HepG2 (cell line): Measurements from ENCODE around the gene SOX5. TPM values are rescaled to one million over a fixed set of nuclear protein-coding genes. Genes with fewer than 3 reads are reported as not detected.

ENCODE experiments used
- ASH2L ChIP-seq: fragments of 300-600, 200-600 bp; sonication (generic); IDR thresholded peaks from 2 replicates; pipeline ENCODE4 v1.7.0; 2017; ENCODE audit warnings: low read depth, mild to moderate bottlenecking, moderate library complexity, mixed read lengths, low read length; ENCODE audit not compliant: insufficient read length
- CCDC6 ChIP-seq: sonication (generic); formaldehyde crosslinking; IDR thresholded peaks from 2 replicates; pipeline ENCODE4 v1.8.1; 2022; ENCODE audit warnings: mild to moderate bottlenecking, missing genetic modification reagents, moderate library complexity
- ESRRA ChIP-seq: sonication (generic); formaldehyde crosslinking; IDR thresholded peaks from 2 replicates; pipeline ENCODE4 v1.5.1; 2020; ENCODE audit warnings: mild to moderate bottlenecking, low read depth, missing genetic modification reagents
- HNRNPK ChIP-seq: fragments of 200-400 bp; formaldehyde crosslinking; IDR thresholded peaks from 2 replicates; pipeline ENCODE4 v1.6.1; 2018; ENCODE audit warnings: low read length, low read depth, moderate library complexity, mild to moderate bottlenecking; ENCODE audit not compliant: poor library complexity, severe bottlenecking
- MTA3 ChIP-seq: sonication (generic); formaldehyde crosslinking; IDR thresholded peaks from 2 replicates; pipeline ENCODE4 v1.4.0; 2020; ENCODE audit warnings: missing genetic modification reagents
- MZF1 ChIP-seq: sonication (generic); formaldehyde crosslinking; IDR thresholded peaks from 2 replicates; pipeline ENCODE4 v1.8.1; 2023; ENCODE audit warnings: mild to moderate bottlenecking, missing genetic modification reagents, borderline replicate concordance
- NFKBIZ ChIP-seq: IDR thresholded peaks from 2 replicates; pipeline ENCODE4 v1.6.1; 2018; ENCODE audit warnings: missing genetic modification reagents, missing compliant biosample characterization
- PCBP1 ChIP-seq: fragments of 200-400 bp; formaldehyde crosslinking; IDR thresholded peaks from 2 replicates; pipeline ENCODE4 v1.6.1; 2017; ENCODE audit warnings: mild to moderate bottlenecking, low read depth, low read length, borderline replicate concordance
- RELA ChIP-seq: sonication (generic); formaldehyde crosslinking; IDR thresholded peaks from 2 replicates; pipeline ENCODE4 v1.4.0; 2020; ENCODE audit warnings: missing genetic modification reagents
- SALL1 ChIP-seq: sonication (generic); formaldehyde crosslinking; IDR thresholded peaks from 2 replicates; pipeline ENCODE4 v1.8.0; 2022; ENCODE audit warnings: mild to moderate bottlenecking, missing genetic modification reagents
- SIN3B ChIP-seq: fragments of 150-350 bp; IDR thresholded peaks from 2 replicates; pipeline ENCODE4 v1.6.1; 2014; ENCODE audit warnings: low read length
- SOX13 ChIP-seq, 3 experiments: fragments of 450-650 bp in 1 of 3; sonication (generic) in 1 of 3; formaldehyde crosslinking in 1 of 3; IDR thresholded peaks in 2 of 3; conservative IDR thresholded peaks in 1 of 3; 2 replicates each; pipeline versions ENCODE4 v1.5.0 to v1.6.1; 2016 to 2020; ENCODE audit warnings: antibody characterized with exemption in 1 of 3, mild to moderate bottlenecking in 1 of 3, missing compliant biosample characterization in 1 of 3, missing genetic modification reagents in 1 of 3, moderate library complexity in 1 of 3
- ZNF101 ChIP-seq: sonication (generic); formaldehyde crosslinking; IDR thresholded peaks from 2 replicates; pipeline ENCODE4 v1.4.0; 2020; ENCODE audit warnings: mild to moderate bottlenecking, low read depth, missing genetic modification reagents, borderline replicate concordance
- ZNF296 ChIP-seq: sonication (generic); formaldehyde crosslinking; conservative IDR thresholded peaks from 2 replicates; pipeline ENCODE4 v1.5.0; 2020; ENCODE audit warnings: mild to moderate bottlenecking, missing genetic modification reagents
- ZNF629 ChIP-seq: sonication (generic); formaldehyde crosslinking; conservative IDR thresholded peaks from 2 replicates; pipeline ENCODE4 v1.5.0; 2020; ENCODE audit warnings: missing genetic modification reagents
- ZNF704 ChIP-seq: sonication (generic); formaldehyde crosslinking; IDR thresholded peaks from 2 replicates; pipeline ENCODE4 v1.8.1; 2023; ENCODE audit warnings: mild to moderate bottlenecking, inconsistent platforms, moderate library complexity, missing genetic modification reagents, borderline replicate concordance
- ZNF737 ChIP-seq: sonication (generic); formaldehyde crosslinking; IDR thresholded peaks from 2 replicates; pipeline ENCODE4 v1.5.0; 2020; ENCODE audit warnings: missing genetic modification reagents, mild to moderate bottlenecking, borderline replicate concordance
- ZNF788 ChIP-seq: sonication (generic); formaldehyde crosslinking; IDR thresholded peaks from 2 replicates; pipeline ENCODE4 v1.5.0; 2020; ENCODE audit warnings: mild to moderate bottlenecking, missing genetic modification reagents, borderline replicate concordance
- ZNF816 ChIP-seq: sonication (generic); formaldehyde crosslinking; IDR thresholded peaks from 2 replicates; pipeline ENCODE4 v1.8.0; 2022; ENCODE audit warnings: missing genetic modification reagents, mild to moderate bottlenecking, borderline replicate concordance
- ZSCAN30 ChIP-seq: sonication (generic); formaldehyde crosslinking; IDR thresholded peaks from 2 replicates; pipeline ENCODE4 v1.5.0; 2020; ENCODE audit warnings: mild to moderate bottlenecking, missing genetic modification reagents
- polyA plus RNA-seq, 8 experiments: library from polyadenylated mRNA; depleted of rRNA in 3 of 8; stranded (reverse) in 7 of 8; unstranded in 1 of 8; fragments of >200 nt; fragmentation: Illumina TruSeq in 4 of 8; extraction: Trizol in 4 of 8; gene quantifications; 2 replicates each; pipeline versions ENCODE4 v1.2.1 to v1.2.3, GENCODE V29; 2011 to 2016; ENCODE audit warnings: low read depth in 4 of 8, missing spikeins in 1 of 8, mixed read lengths in 1 of 8; ENCODE audit not compliant: insufficient read depth in 1 of 8
- total RNA-seq, 5 experiments: library from RNA; depleted of rRNA; stranded (reverse); fragments of >200 nt; fragmentation: Illumina TruSeq; extraction: Trizol; gene quantifications; 2 replicates each; pipeline ENCODE4 v1.2.3, GENCODE V29; 2016; ENCODE audit warnings: low read depth in 1 of 5
- TF ChIP-seq, protein P1 (sequence below): sonication (generic); formaldehyde crosslinking; IDR thresholded peaks from 2 replicates; pipeline ENCODE4 v1.5.0; 2020; ENCODE audit warnings: mild to moderate bottlenecking, missing genetic modification reagents
- TF ChIP-seq, protein P2 (sequence below): sonication (generic); formaldehyde crosslinking; IDR thresholded peaks from 2 replicates; pipeline ENCODE4 v1.4.0; 2020; ENCODE audit warnings: mild to moderate bottlenecking, missing genetic modification reagents
- TF ChIP-seq, protein P3 (sequence below): sonication (generic); formaldehyde crosslinking; IDR thresholded peaks from 2 replicates; pipeline ENCODE4 v1.4.0; 2020; ENCODE audit warnings: mild to moderate bottlenecking, missing genetic modification reagents

SOX5 gene
- total and polyA plus RNA-seq, 2 of the 13 experiments (the other 11 are each of a cell fraction or from before 2014, with no cell fraction given), result 18.5 to 76.4 TPM

GRCh38 chr12:23950775-23951451 is 1.4 kb upstream of the SOX5 start (continued):
- TF ChIP-seq, protein P1, sequence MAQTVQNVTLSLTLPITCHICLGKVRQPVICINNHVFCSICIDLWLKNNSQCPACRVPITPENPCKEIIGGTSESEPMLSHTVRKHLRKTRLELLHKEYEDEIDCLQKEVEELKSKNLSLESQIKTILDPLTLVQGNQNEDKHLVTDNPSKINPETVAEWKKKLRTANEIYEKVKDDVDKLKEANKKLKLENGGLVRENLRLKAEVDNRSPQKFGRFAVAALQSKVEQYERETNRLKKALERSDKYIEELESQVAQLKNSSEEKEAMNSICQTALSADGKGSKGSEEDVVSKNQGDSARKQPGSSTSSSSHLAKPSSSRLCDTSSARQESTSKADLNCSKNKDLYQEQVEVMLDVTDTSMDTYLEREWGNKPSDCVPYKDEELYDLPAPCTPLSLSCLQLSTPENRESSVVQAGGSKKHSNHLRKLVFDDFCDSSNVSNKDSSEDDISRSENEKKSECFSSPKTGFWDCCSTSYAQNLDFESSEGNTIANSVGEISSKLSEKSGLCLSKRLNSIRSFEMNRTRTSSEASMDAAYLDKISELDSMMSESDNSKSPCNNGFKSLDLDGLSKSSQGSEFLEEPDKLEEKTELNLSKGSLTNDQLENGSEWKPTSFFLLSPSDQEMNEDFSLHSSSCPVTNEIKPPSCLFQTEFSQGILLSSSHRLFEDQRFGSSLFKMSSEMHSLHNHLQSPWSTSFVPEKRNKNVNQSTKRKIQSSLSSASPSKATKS (CRISPR knock-in tag), result no peak
- TF ChIP-seq ZNF629 (CRISPR knock-in tag) (no peak), RELA (CRISPR knock-in tag) (no peak), ZSCAN30 (no peak), SALL1 (CRISPR knock-in tag) (peak; percentile 48; the same call in 1 of the 2 replicates), ZNF101 (no peak), MZF1 (CRISPR knock-in tag) (no peak), CCDC6 (CRISPR knock-in tag) (no peak), SIN3B (no peak), HNRNPK (peak; percentile 80), ZNF737 (no peak), ESRRA (no peak), ZNF296 (CRISPR knock-in tag) (no peak), ZNF704 (0 out of 2 replicates have a peak, but pooled peaks have one; percentile 32), ZNF788 (CRISPR knock-in tag) (peak; percentile 53; the same call in 1 of the 2 replicates), NFKBIZ (CRISPR knock-in tag) (no peak), ASH2L (peak; percentile 33), MTA3 (no peak), ZNF816 (peak; percentile 26; the same call in 1 of the 2 replicates), SOX13 (IDR thresholded peaks at IDR 0.05) (peak; percentile 11; the same call in 1 of the 2 replicates), SOX13 (CRISPR knock-in tag; conservative IDR thresholded peaks at IDR 0.05 in 1 of 2, IDR thresholded peaks at IDR 0.05 in 1 of 2) (peak in 1 of 2 experiments; percentile 63; a peak in 2 of 4 replicates), PCBP1 (no peak)
- TF ChIP-seq, protein P2, sequence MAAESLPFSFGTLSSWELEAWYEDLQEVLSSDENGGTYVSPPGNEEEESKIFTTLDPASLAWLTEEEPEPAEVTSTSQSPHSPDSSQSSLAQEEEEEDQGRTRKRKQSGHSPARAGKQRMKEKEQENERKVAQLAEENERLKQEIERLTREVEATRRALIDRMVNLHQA (CRISPR knock-in tag), result no peak
- TF ChIP-seq, protein P3, sequence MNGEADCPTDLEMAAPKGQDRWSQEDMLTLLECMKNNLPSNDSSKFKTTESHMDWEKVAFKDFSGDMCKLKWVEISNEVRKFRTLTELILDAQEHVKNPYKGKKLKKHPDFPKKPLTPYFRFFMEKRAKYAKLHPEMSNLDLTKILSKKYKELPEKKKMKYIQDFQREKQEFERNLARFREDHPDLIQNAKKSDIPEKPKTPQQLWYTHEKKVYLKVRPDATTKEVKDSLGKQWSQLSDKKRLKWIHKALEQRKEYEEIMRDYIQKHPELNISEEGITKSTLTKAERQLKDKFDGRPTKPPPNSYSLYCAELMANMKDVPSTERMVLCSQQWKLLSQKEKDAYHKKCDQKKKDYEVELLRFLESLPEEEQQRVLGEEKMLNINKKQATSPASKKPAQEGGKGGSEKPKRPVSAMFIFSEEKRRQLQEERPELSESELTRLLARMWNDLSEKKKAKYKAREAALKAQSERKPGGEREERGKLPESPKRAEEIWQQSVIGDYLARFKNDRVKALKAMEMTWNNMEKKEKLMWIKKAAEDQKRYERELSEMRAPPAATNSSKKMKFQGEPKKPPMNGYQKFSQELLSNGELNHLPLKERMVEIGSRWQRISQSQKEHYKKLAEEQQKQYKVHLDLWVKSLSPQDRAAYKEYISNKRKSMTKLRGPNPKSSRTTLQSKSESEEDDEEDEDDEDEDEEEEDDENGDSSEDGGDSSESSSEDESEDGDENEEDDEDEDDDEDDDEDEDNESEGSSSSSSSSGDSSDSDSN (CRISPR knock-in tag), result no peak
